ENCODE measurements around the gene GNGT2. TPM values are rescaled to one million over a fixed set of nuclear protein-coding genes. Genes with fewer than 3 reads are reported as not detected.

GNGT2 gene
- polyA plus RNA-seq, 1 donor from 2014 or later, result not detected

- H3K79me2 ChIP-seq (replicated peaks; ENCODE audit: insufficient read depth, low read length), result no peaks in the 10 kb centered on the region
- H3K9me3 ChIP-seq (ENCODE audit: low read length), result no peaks in the 10 kb centered on the region
- no peak overlapping the region for H3K4me2 ChIP-seq (ENCODE audit: low read length)
- H3F3A ChIP-seq (ENCODE audit: insufficient read depth, low read length, poor library complexity, severe bottlenecking), result no peaks in the 10 kb centered on the region
- no peak for TF ChIP-seq CTCF (IDR thresholded peaks at IDR 0.05; ENCODE audit: poor library complexity, severe bottlenecking)
- no peak for TF ChIP-seq EZH2 (IDR thresholded peaks at IDR 0.05; ENCODE audit: borderline replicate concordance, insufficient read depth, low read length, poor library complexity, severe bottlenecking)
- no peak for TF ChIP-seq MXI1 (conservative IDR thresholded peaks at IDR 0.05; ENCODE audit: poor library complexity, severe bottlenecking)
- TF ChIP-seq SMC3 (conservative IDR thresholded peaks at IDR 0.05; ENCODE audit: poor library complexity), result no peak
- no peak for TF ChIP-seq EP300 (conservative IDR thresholded peaks at IDR 0.05; ENCODE audit: poor library complexity, severe bottlenecking)
- TF ChIP-seq RAD21 (conservative IDR thresholded peaks at IDR 0.05), result no peak
- no peak for TF ChIP-seq POLR2AphosphoS5 (IDR thresholded peaks at IDR 0.05)
- TF ChIP-seq REST (IDR thresholded peaks at IDR 0.05; ENCODE audit: borderline replicate concordance), result no peak
- TF ChIP-seq TAF1 (IDR thresholded peaks at IDR 0.05; ENCODE audit: low read depth), result no peak
- H3K27me3 ChIP-seq (ENCODE audit: insufficient read depth, low read depth, low read length), result no peaks in the 10 kb centered on the region
- H2AFZ ChIP-seq (ENCODE audit: low read depth, low read length), result no peak overlapping the region
- H3K4me3 ChIP-seq (ENCODE audit: low read length), result no peak overlapping the region
- no peak overlapping the region for H3K9ac ChIP-seq (ENCODE audit: low read length)
- no peaks in the 10 kb centered on the region for H4K20me1 ChIP-seq (ENCODE audit: insufficient read depth)
- H3K36me3 ChIP-seq (ENCODE audit: insufficient read depth, low read length), result no peaks in the 10 kb centered on the region
- no peaks in the 10 kb centered on the region for H3K9me2 ChIP-seq (ENCODE audit: insufficient read depth, low read length)
- no peak overlapping the region for H3K27ac ChIP-seq (ENCODE audit: low read length)
Observed at GRCh38 chr17:49241040-49241439, 30.7 kb upstream of the GNGT2 start.

GRCh38 chr17:49240619-49241018 lies 30.2 kb upstream of the GNGT2 start:
- no peak overlapping the region for H3K27ac ChIP-seq (ENCODE audit: low read length)
- H3K9ac ChIP-seq (ENCODE audit: low read length), result no peak overlapping the region
- no peaks in the 10 kb centered on the region for H3K27me3 ChIP-seq (ENCODE audit: insufficient read depth, low read depth, low read length)
- H4K20me1 ChIP-seq (ENCODE audit: insufficient read depth), result no peaks in the 10 kb centered on the region
- H3K36me3 ChIP-seq (ENCODE audit: insufficient read depth, low read length), result no peaks in the 10 kb centered on the region
- no peaks in the 10 kb centered on the region for H3F3A ChIP-seq (ENCODE audit: insufficient read depth, low read length, poor library complexity, severe bottlenecking)
- H3K9me3 ChIP-seq (ENCODE audit: low read length), result no peaks in the 10 kb centered on the region
- H3K79me2 ChIP-seq (replicated peaks; ENCODE audit: insufficient read depth, low read length), result no peaks in the 10 kb centered on the region
- no peak overlapping the region for H3K4me2 ChIP-seq (ENCODE audit: low read length)
- TF ChIP-seq EZH2 (IDR thresholded peaks at IDR 0.05; ENCODE audit: borderline replicate concordance, insufficient read depth, low read length, poor library complexity, severe bottlenecking) (no peak), SMC3 (conservative IDR thresholded peaks at IDR 0.05; ENCODE audit: poor library complexity) (no peak), EP300 (conservative IDR thresholded peaks at IDR 0.05; ENCODE audit: poor library complexity, severe bottlenecking) (no peak), CTCF (IDR thresholded peaks at IDR 0.05; ENCODE audit: poor library complexity, severe bottlenecking) (no peak), REST (IDR thresholded peaks at IDR 0.05; ENCODE audit: borderline replicate concordance) (no peak), MXI1 (conservative IDR thresholded peaks at IDR 0.05; ENCODE audit: poor library complexity, severe bottlenecking) (no peak), RAD21 (conservative IDR thresholded peaks at IDR 0.05) (no peak), TAF1 (IDR thresholded peaks at IDR 0.05; ENCODE audit: low read depth) (no peak), POLR2AphosphoS5 (IDR thresholded peaks at IDR 0.05) (no peak)
- no peaks in the 10 kb centered on the region for H3K9me2 ChIP-seq (ENCODE audit: insufficient read depth, low read length)
- H3K4me3 ChIP-seq (ENCODE audit: low read length), result no peak overlapping the region
- H2AFZ ChIP-seq (ENCODE audit: low read depth, low read length), result no peak overlapping the region

All from neural cell (in vitro differentiated cells).